HG03469 (cell line): ENCODE data around the gene PTCH1.

Experiments
- ATAC-seq: cut with Tn5 transposase; IDR thresholded peaks from one replicate; pipeline ENCODE4 v1.9.1; 2021; ENCODE audit warnings: mild to moderate bottlenecking, moderate library complexity, moderate number of reproducible peaks; ENCODE audit not compliant: unreplicated experiment

PTCH1 gene

GRCh38 chr9:95516734-95517558, at the start of gene PTCH1:
TSS of gene PTCH1 (minus strand) at chr9:95516971.
- ATAC-seq = no peak

DNA sequence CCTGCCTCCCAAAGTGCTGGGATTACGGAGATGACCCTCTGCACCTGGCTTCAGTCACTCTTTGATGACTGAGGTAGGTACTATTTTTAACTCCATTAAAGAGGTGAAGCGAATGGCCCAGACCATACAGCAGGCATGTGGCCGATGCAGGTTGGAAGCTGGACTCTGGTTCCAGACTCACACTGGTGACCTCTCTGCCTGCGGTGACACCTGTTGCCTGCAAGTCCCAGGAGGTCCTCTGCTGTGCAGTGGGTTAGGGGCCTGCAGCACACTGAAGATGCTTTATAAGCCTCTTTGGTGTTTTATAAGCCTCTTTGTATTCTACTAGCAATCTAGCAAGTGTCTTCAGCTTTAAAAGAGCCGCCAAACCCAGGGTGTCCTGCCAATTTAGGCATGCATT, 49.2 kb upstream of the PTCH1 start:
- ATAC-seq = no peak

DNA sequence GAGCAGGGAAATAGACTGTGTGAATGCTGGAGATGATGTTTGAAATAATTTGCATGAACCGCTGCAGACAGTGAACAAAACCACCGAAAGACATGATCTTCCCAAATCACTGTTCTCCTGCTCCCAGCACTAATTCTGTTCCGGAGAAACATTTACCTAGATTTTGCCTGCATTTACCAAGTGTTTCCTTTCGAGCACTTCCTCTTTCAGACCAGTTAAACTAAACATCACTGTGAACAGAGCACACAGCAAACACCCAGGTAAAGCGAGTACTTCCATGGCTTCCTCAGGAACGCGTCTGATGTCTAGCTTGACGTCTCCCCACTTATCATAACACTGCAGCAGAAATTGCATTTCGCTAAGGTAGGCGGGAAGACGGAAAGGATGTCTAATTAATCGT, 45.1 kb upstream of the PTCH1 start:
- no peak for ATAC-seq

GRCh38 chr9:95557142-95557541, 40.4 kb upstream of the PTCH1 start:
- no peak for ATAC-seq

DNA sequence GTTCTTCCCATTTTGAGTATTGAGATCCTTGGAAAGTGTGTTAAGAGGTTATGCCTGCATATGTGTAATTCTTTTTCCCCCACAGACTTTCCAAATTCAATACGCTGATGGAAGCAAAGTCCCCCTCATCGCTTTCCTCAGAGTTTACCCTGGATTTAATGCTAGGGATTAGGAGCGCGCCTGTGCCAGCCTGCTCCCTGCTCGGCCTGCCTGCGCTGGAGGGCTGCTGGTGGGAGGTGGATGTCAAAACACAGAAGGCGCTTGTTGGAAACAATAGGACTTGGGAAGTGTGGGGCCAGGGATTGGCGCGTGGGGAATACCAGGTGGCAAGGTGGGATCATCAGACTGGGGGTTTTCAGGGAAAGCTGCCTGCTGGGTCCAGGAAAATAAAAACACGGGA, 39.8 kb upstream of the PTCH1 start:
- no peak for ATAC-seq

- no peak for ATAC-seq
Observed at GRCh38 chr9:95552814-95553546, 36.2 kb upstream of the PTCH1 start.

DNA sequence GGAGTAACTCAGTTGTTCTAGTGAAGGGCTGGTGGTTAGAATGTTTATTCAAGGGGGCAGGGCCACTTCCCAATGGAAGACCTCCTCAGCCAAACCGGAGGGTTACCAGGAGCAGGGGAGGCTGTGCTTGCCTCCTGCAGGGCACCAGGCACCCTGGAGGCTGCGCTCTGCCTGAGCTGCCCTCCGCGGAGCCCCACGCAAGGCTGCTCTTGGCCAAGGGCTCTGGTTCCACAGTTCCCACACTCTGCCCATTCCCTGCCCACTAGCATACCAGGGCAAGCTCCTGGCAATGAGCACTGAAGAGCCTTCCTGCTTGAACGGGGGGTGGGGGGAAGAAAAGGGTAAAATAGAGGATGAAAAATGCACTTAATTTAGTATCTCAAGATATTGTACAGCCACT, 35.5 kb upstream of the PTCH1 start:
- no peak for ATAC-seq

GRCh38 chr9:95551406-95551805, 34.6 kb upstream of the PTCH1 start:
- no peak for ATAC-seq

DNA sequence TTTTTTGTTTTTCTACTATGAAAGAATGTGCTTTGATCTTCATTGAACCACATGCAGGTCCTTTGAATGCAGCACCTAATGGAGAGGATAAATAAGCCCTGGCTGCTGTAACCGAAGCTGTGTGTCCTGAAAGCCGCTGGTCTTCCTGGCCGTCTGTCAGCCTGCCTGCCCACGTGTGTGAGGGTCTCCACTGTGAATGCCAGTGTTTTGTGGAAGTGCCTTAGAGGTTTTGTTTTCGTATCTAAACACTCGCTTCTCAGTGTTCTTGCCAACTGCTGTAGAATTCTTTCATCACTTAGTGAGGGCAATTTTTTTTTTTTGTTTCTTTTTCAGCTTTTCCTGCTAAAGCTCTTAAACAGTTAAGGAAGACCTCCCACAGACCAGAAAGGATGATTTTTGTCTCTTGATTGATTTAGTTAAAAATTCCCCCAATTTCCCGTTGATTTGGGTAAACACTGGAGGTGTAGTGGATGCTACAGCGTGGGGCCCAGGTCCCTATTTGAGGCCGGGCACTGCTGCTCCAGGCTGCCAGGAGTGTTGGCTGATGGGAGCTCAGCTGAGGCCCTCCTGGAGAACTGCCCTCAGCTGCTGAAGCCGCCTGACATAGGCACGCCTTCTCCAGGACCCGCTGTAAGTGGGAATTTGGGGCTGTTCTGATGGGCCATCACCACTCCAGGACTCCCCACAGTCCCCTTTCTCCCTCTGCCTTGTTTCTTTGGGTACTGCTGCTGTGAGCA, 29.2 kb upstream of the PTCH1 start:
- no peak for ATAC-seq

GRCh38 chr9:95533996-95534680, 17.4 kb upstream of the PTCH1 start:
- no peak for ATAC-seq

DNA sequence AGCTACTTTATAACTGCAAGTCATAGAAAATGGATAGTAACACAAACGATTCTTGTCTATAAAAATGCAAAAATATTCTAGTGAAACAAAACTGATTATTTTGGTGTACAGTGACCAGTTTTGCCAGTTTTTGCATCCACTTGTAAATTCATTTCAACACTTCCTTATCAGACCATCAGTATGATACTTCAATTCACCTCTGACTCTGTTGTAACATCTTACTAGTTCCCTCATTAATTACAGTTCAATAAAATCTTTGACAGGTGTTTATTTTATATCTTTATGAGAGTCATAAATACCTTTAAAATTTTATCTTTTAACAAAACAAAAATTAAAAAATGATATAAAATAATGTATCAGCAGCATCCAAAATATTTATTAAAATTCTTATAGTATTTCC, 13.1 kb upstream of the PTCH1 start:
- no peak for ATAC-seq

DNA sequence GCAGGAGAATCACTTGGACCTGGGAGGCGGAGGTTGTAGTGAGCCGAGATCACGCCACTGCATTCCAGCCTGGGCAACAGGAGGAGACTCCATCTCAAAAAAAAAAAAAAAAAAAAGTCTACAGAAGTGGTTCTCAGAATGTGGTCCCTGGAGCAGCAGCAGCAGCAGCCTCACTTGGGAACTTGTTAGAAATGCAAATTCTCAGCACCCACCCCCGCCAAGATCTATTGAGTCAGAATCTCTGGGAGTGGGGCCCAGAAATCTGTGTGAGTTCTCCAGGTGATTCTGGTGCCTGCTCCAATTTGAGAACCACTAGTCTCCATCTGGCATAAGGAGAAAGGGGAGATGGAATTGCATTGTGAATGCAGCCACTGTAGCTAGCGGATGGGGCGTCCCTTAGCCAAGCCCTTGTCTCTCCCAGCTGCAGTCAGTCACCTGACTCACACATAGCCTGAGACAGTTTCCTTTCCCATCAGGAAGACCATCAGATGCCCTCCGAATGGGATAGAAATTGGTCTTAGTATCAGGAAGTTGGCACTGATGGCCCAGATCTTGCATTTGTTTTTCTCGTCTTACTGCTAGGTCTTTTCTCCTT, 12.2 kb upstream of the PTCH1 start:
- ATAC-seq = no peak

DNA sequence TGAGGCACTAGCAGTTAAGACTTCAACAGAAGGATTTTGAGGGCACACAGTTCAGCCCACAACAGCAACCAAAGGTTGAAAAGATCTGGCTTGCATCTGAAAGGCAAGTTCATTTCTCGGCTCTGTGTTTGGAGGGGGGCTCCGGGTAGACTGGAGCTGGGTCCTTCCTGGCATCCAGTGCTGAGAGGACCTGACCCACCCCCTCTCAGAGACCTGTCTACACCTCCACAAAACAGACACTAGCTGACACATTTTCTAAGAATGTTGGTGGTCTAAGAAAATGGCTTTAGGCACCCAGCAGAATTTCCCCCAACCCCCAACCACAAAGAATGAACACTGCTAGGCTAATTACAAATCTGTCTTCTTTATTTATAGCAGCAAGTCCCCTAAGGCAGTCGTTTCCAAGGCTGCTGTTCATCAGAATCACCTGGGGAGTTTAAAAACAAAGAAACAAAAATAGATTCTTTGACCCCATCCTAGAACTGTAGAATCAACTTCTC, 6.2 kb upstream of the PTCH1 start:
- ATAC-seq = no peak

GRCh38 chr9:95521699-95522098, 4.9 kb upstream of the PTCH1 start:
- ATAC-seq = no peak

DNA sequence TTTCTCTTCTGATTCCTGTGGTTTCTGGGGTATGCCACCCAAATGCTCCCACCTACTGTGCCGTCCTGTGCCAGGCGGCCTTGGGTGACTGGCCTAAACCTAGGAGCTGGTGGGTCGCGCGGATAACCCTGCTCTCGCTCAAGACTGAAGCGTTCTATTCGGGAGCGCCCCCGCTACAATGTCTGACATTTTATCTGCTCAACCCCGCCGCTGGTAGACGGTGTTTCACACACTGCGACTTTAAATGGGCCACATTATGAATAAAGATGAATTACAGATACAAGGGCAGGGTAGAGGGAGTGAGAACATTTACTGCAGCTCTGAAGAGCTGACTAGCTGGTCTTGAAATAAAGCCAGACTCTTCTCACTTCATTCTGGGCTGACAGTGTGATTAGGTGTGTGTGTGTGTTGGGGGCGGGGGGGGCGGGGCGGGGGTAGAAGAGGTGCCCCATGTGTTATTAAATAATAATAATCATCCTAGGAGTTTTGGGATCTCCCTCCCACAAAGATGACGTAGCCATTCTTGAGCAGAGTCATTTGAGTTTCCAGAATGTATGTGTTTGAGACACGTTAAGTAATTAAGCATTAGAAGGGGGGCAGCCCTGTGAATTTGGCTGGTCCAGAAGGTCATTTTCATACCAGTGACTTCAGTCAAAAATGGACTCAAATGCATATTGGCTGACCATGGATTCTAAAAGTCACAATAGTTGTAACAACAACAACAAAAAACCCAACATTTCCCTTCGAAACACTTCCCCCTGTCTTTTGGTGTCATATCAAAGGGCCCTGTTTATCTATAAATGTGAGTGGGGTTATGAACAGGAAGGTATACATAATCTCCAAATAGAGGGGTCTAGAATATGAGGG, 1.0 kb upstream of the PTCH1 start:
- no peak for ATAC-seq

DNA sequence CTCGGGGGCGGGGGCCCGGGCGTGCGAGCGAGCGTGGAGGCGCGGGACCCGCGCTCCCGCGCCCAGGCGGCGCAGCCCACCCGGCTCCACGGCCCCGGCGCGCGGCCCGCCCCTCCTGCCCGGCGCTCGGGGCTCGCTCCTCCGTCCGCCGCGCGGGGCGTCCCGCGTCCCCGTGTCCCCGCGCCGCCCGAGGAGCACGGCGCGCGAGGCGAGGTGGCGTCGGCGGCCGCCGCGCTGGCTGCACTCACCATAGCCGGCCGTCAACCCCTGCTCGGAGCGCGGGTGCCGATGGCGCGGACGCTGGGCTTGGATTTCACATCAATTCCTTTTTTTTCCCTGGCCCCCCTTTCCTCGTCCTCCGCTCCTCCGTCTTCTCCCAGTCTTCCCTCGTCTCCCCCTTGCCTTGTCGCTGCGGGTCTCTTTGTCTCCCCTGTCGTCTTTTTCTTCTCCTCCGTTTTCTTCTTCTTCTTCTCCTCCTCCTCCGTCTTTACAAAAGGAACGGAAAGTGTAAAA, 494 bp downstream of the PTCH1 start:
- no peak for ATAC-seq

DNA sequence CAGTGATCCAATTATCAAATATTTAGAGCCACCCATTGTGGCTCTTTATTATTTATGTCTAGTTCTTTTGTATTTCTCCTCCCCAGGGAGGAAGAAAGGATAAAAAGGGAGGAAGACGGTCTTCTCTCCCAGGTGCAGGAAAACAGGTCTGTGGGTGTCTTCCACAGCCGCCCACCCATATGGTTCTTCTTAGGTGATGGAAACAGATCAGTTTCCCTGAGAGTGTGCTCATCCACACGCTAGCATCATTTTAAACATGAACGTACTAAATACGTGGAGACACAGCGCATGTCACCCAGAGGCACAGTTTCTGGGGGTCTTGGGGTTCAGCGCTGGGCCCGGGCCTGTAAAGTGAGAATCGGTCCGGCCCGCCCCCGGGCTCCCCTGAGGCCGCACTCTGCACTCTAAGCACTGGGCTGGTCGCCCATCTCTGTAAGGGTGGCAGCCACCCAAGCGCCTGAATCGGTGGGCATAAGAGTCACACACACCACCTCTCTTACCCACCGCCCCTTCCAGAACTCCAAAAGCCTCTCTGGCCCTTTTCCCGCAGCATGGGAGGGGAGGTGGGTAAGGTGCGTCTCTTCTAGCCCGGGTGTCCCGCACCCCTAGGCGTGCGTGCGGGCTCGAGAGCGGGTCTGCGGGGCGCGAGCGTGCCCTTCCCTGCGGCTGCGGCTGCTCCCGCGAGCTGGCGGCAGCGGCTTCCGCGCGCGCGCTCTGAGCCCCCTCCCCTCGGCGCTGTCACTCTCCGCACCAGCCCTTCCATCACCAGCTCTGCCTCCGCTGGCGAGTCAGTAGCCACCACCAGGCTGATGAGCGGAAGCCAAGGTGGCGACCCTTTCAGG, 1.3 kb downstream of the PTCH1 start:
- no peak for ATAC-seq

DNA sequence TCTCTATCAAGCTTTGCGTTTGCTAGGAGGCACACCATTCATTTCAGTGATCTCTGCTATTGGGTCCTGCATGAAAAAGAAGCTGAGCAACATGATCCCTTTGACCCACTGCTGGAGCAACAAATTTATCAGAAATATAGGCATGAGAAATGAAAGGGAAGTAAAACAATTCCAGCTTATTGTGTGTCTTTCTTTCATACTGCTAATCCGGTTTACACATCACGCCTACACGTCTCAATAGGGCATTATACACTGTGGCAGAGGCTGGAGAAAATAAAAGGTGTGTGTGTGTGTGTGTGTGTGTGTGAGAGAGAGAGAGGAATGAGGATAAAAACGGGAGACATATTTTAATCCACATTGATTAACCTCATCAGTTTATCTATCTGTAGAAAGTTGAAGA, 2.4 kb downstream of the PTCH1 start:
- no peak for ATAC-seq
